Measurements from ENCODE around the gene ZNF316. TPM values are rescaled to one million over a fixed set of nuclear protein-coding genes. Genes with fewer than 3 reads are reported as not detected.

The ZNF316 gene
- 9.5 and 12.6 TPM in 2 replicates for total RNA-seq

GRCh38 chr7:6636741-6637543 is at the start of gene ZNF316:
Gene ZNF316 (plus strand): TSS chr7:6637318. CDS start chr7:6642410, 5,092 bp downstream.
- TF ChIP-seq CTCF (conservative IDR thresholded peaks at IDR 0.05; ENCODE audit: low read depth, low read length): no peak
- no peak for DNase-seq (ENCODE audit: low read depth)
- H3K4me3 ChIP-seq (ENCODE audit: low read depth, low read length): peak within 1 kb of the TSS; percentile 78

GRCh38 chr7:6588566-6588965 is 48.6 kb upstream of the ZNF316 start:
- no peak for DNase-seq (ENCODE audit: low read depth)
- TF ChIP-seq CTCF (conservative IDR thresholded peaks at IDR 0.05; ENCODE audit: low read depth, low read length): no peak
- H3K4me3 ChIP-seq (ENCODE audit: low read depth, low read length): no peak overlapping the region

GRCh38 chr7:6589151-6589828 is 47.8 kb upstream of the ZNF316 start:
- TF ChIP-seq CTCF (conservative IDR thresholded peaks at IDR 0.05; ENCODE audit: low read depth, low read length): no peak
- no peak for DNase-seq (ENCODE audit: low read depth)
- H3K4me3 ChIP-seq (ENCODE audit: low read depth, low read length): peak overlapping the region; percentile 25

DNA sequence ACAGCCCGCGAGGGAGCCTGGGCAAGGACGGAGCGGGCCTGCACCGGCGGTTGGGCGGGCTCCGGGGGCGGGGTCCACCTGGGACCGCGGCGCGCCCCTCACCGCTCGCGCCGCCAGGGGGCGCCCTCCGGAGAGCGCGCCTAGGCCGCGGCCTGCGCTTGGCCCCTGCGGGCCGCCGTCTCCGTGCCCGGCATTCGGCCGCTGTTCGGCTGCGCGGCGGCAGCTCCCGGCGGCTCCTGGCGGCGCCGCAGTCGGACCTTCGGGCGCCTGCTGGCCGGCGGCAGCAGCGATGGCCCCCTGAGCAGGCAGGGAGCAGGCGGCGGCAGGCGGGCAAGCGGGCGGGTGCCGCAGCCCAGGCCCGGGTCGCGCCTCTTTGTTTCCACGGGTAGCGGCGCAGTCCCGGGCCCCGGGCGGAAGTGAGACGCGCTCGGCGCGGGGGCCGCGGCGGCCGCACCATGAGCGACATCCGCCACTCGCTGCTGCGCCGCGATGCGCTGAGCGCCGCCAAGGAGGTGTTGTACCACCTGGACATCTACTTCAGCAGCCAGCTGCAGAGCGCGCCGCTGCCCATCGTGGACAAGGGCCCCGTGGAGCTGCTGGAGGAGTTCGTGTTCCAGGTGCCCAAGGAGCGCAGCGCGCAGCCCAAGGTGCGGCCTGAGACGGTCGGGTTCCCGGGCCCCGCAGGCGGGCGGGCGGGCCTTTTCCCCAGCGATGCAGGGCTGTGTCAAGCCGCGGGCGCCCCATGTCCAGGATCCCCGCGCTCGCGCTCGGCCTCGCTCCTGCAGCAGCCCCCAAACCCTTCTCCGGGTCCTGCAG is 47.1 kb upstream of the ZNF316 start, which contains the start of gene INTS15:
TSS of gene INTS15 (plus strand) at position 193 of the 816 bp plus-strand sequence. CDS start at position 456, 263 bp downstream.
- H3K4me3 ChIP-seq (ENCODE audit: low read depth, low read length): peak within 1 kb of the TSS; percentile 94
- DNase-seq (ENCODE audit: low read depth): no peak
- peak; percentile 47 for TF ChIP-seq CTCF (conservative IDR thresholded peaks at IDR 0.05; ENCODE audit: low read depth, low read length)

DNA sequence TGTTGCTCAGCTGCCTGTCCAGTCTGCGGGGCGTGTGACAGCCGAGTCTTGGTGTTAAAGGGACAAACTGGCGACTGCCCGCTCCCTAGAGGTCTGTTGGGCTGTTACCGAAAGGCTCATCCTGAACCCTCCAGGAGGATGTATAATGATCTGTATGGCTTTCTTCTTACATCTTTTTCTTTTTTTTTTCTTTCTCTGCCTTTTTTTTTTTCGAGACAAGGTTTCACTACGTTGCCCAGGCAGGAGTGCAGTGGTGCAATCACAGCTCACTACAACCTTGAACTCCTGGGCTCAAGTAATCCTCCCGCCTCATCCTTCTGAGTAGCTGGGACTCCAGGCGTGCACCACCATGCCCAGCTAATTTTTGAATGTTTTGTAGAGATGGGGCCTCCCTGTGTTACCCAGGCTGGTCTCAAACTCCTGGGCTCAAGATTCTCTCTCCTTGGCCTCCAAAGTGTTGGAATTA is 46.4 kb upstream of the ZNF316 start:
- no peak for DNase-seq (ENCODE audit: low read depth)

More for the DNA sequence above, 46.4 kb upstream of the ZNF316 start:
- peak overlapping the region; percentile 94 for H3K4me3 ChIP-seq (ENCODE audit: low read depth, low read length)
- TF ChIP-seq CTCF (conservative IDR thresholded peaks at IDR 0.05; ENCODE audit: low read depth, low read length): no peak
